ENCODE data around the gene EDDM3A.

GRCh38 chr14:20697273-20698017 lies 48.2 kb upstream of the EDDM3A start:
- TF ChIP-seq POLR2A (IDR thresholded peaks at IDR 0.05; ENCODE audit: low read length): no peak
- no peak for TF ChIP-seq GATA1 (IDR thresholded peaks at IDR 0.05; ENCODE audit: low read depth, low read length)
